SK-N-SH (cell line): Measurements from ENCODE around the gene KIF4A. TPM values are rescaled to one million over a fixed set of nuclear protein-coding genes. Genes with fewer than 3 reads are reported as not detected.
A peak's percentile ranks its signal among the peaks of the same experiment; 100 is the strongest.
"Not testable (repeated sequence)": the region's sequence is repeated elsewhere in the genome, so short reads cannot be mapped to it uniquely, and the experiment has no call there.

Source experiments
- CTCF ChIA-PET: fragments of 300-600, 350-600 bp; formaldehyde crosslinking; extraction: SDS; loops from one replicate; lab custom pipeline; 2021; lab: Yijun Ruan, JAX
- POLR2A ChIA-PET: fragments of 350-600 bp; sonication (Branson Sonifier 250); formaldehyde crosslinking; extraction: SDS; loops from one replicate; lab custom pipeline; 2020; ENCODE audit warnings: antibody characterized with exemption, inconsistent platforms; lab: Yijun Ruan, JAX
- DNase-seq: peaks from one replicate; pipeline ENCODE4 v3.0.0; 2012
- H2AFZ ChIP-seq: fragments of 200-600 bp; sonication (generic); 2 replicates; pipeline ENCODE4 v1.8.1; 2016; ENCODE audit warnings: antibody characterized with exemption, mild to moderate bottlenecking, low read depth
- H3F3A ChIP-seq: fragments of 200-600 bp; sonication (generic); replicated peaks from 2 replicates; pipeline ENCODE3; 2016; ENCODE audit warnings: antibody characterized with exemption, mild to moderate bottlenecking; ENCODE audit not compliant: insufficient read depth
- H3K27ac ChIP-seq, 2 experiments: fragments of 200-500 bp in 1 of 2; fragments of 200-600 bp in 1 of 2; sonication (Bioruptor generic) in 1 of 2; sonication (generic), shearing (Covaris generic) in 1 of 2; 2 replicates each; pipeline versions ENCODE4 v1.5.1 to v1.6.1; 2014 to 2016; ENCODE audit warnings: low read depth in 2 of 2, inconsistent platforms in 1 of 2, low read length in 1 of 2, mild to moderate bottlenecking in 1 of 2, mixed read lengths in 1 of 2
- H3K27me3 ChIP-seq: fragments of 200-600 bp; sonication (generic), shearing (Covaris generic); 2 replicates; pipeline ENCODE4 v1.6.1; 2016; ENCODE audit warnings: mixed run types; ENCODE audit not compliant: insufficient read depth
- H3K36me3 ChIP-seq, 2 experiments: fragments of 200-500 bp in 1 of 2; fragments of 200-600 bp in 1 of 2; sonication (Bioruptor generic) in 1 of 2; sonication (generic) in 1 of 2; replicated peaks in 1 of 2; 2 replicates each; pipeline versions ENCODE3 to v1.5.1; 2014 to 2016; ENCODE audit warnings: low read length in 1 of 2, mild to moderate bottlenecking in 1 of 2; ENCODE audit not compliant: insufficient read depth in 2 of 2, control insufficient read depth in 1 of 2
- H3K4me1 ChIP-seq, 2 experiments: fragments of 200-500 bp in 1 of 2; fragments of 200-600 bp in 1 of 2; sonication (Bioruptor generic) in 1 of 2; sonication (generic), shearing (Covaris generic) in 1 of 2; 2 replicates each; pipeline versions ENCODE4 v1.5.1 to v1.6.1; 2014 to 2016; ENCODE audit warnings: low read depth in 1 of 2, low read length in 1 of 2, mixed run types in 1 of 2; ENCODE audit not compliant: insufficient read depth in 2 of 2, control insufficient read depth in 1 of 2
- H3K4me2 ChIP-seq: fragments of 200-600 bp; sonication (generic), shearing (Covaris generic); 2 replicates; pipeline ENCODE4 v1.6.1; 2017; ENCODE audit warnings: mixed run types
- H3K4me3 ChIP-seq, 2 experiments: fragments of 200-500 bp in 1 of 2; fragments of 200-600 bp in 1 of 2; sonication (Bioruptor generic) in 1 of 2; sonication (generic), shearing (Covaris generic) in 1 of 2; 2 replicates each; pipeline versions ENCODE4 v1.5.1 to v1.8.1; 2014 to 2016; ENCODE audit warnings: low read depth in 2 of 2, inconsistent platforms in 1 of 2, low read length in 1 of 2, mild to moderate bottlenecking in 1 of 2, mixed read lengths in 1 of 2, moderate library complexity in 1 of 2
- H3K79me2 ChIP-seq: fragments of 200-600 bp; sonication (generic); 2 replicates; pipeline ENCODE4 v1.8.1; 2017; ENCODE audit warnings: mild to moderate bottlenecking; ENCODE audit not compliant: insufficient read depth
- H3K9ac ChIP-seq: fragments of 200-600 bp; sonication (generic); 2 replicates; pipeline ENCODE4 v1.6.1; 2017; ENCODE audit warnings: mixed run types
- H3K9me2 ChIP-seq: fragments of 200-600 bp; sonication (generic); 2 replicates; pipeline ENCODE4 v1.6.1; 2017; ENCODE audit warnings: mixed run types
- H3K9me3 ChIP-seq: fragments of 200-600 bp; sonication (generic); 2 replicates; pipeline ENCODE4 v1.6.1; 2017; ENCODE audit warnings: mixed run types, mild to moderate bottlenecking, moderate library complexity
- H4K20me1 ChIP-seq: fragments of 200-600 bp; sonication (generic); 2 replicates; pipeline ENCODE4 v1.6.1; 2017; ENCODE audit warnings: mild to moderate bottlenecking, mixed run types; ENCODE audit not compliant: insufficient read depth
- CHD2 ChIP-seq: fragments of 150-350 bp; IDR thresholded peaks from 2 replicates; pipeline ENCODE4 v1.6.1; 2018; ENCODE audit warnings: low read length; ENCODE audit not compliant: partially characterized antibody
- JUND ChIP-seq: IDR thresholded peaks from 2 replicates; pipeline ENCODE4 v1.4.0; 2012
- SIN3A ChIP-seq: IDR thresholded peaks from 2 replicates; pipeline ENCODE4 v1.6.1; 2012; ENCODE audit warnings: low read depth, mild to moderate bottlenecking, low read length, moderate library complexity, borderline replicate concordance
- SMC3 ChIP-seq: IDR thresholded peaks from 2 replicates; pipeline ENCODE4 v1.6.1; 2012; ENCODE audit warnings: low read depth, low read length, improper control_type of control experiment
- TEAD4 ChIP-seq: IDR thresholded peaks from 2 replicates; pipeline ENCODE4 v1.4.0; 2012; ENCODE audit warnings: mild to moderate bottlenecking, borderline replicate concordance; ENCODE audit not compliant: insufficient read depth
- WGBS: methylation state at CpG from one replicate; pipeline ENCODE4 v1.1.6; 2017; ENCODE audit warnings: low lambda C conversion rate; 5-methylcytosine and 5-hydroxymethylcytosine counted together
- polyA plus RNA-seq, 3 experiments: library from polyadenylated mRNA; depleted of rRNA; stranded (reverse); fragments of >200 nt; gene quantifications; 2 replicates each; pipeline ENCODE4 v1.2.3, GENCODE V29; 2012
- TF ChIP-seq, protein P1 (sequence below): fragments of 200-600 bp; sonication (generic); IDR thresholded peaks from 2 replicates; pipeline ENCODE4 v1.6.1; 2017; ENCODE audit warnings: antibody characterized with exemption, mild to moderate bottlenecking, moderate library complexity
- TF ChIP-seq, protein P2 (sequence below): IDR thresholded peaks from 2 replicates; pipeline ENCODE4 v1.6.1; 2012; ENCODE audit warnings: mild to moderate bottlenecking, low read depth, low read length, moderate library complexity

Gene KIF4A
- polyA plus RNA-seq, 1 of the 3 experiments (the other 2 are of a cell fraction): 11.5 TPM

DNA sequence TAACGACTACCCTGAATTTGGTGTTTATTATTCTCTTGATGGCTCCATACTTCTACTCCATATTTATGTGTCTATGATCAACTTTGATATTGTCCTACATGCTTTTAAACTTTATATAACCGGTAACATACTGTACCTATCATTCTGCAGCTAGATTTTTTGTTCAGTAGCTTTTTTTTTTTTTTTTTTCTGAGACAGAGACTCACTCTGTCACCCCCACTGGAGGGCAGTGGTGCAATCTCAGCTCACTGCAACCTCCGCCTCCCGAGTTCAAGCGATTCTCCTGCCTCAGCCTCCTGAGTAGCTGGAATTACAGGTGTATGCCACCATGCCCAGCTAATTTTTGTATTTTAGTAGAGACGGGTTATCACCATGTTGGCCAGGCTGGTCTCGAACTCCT, 15.9 kb upstream of the KIF4A start:
- H3K9ac ChIP-seq, H3K36me3 ChIP-seq, H3K4me2 ChIP-seq, H3K9me3 ChIP-seq, POLR2A ChIA-PET, H2AFZ ChIP-seq, DNase-seq, H3F3A ChIP-seq, H4K20me1 ChIP-seq, CTCF ChIA-PET, H3K4me3 ChIP-seq, H3K27ac ChIP-seq, H3K27me3 ChIP-seq, H3K9me2 ChIP-seq, H3K4me1 ChIP-seq, H3K79me2 ChIP-seq: not testable (repeated sequence)
- 38% methylated on average over 7 of the region's 7 CpGs for whole genome bisulfite sequencing
- TF ChIP-seq, protein P1, sequence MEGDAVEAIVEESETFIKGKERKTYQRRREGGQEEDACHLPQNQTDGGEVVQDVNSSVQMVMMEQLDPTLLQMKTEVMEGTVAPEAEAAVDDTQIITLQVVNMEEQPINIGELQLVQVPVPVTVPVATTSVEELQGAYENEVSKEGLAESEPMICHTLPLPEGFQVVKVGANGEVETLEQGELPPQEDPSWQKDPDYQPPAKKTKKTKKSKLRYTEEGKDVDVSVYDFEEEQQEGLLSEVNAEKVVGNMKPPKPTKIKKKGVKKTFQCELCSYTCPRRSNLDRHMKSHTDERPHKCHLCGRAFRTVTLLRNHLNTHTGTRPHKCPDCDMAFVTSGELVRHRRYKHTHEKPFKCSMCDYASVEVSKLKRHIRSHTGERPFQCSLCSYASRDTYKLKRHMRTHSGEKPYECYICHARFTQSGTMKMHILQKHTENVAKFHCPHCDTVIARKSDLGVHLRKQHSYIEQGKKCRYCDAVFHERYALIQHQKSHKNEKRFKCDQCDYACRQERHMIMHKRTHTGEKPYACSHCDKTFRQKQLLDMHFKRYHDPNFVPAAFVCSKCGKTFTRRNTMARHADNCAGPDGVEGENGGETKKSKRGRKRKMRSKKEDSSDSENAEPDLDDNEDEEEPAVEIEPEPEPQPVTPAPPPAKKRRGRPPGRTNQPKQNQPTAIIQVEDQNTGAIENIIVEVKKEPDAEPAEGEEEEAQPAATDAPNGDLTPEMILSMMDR: peak; percentile 22; the same call in 1 of the 2 replicates
- TF ChIP-seq, all 33 proteins: peak for 1; not testable (repeated sequence) for 32

DNA sequence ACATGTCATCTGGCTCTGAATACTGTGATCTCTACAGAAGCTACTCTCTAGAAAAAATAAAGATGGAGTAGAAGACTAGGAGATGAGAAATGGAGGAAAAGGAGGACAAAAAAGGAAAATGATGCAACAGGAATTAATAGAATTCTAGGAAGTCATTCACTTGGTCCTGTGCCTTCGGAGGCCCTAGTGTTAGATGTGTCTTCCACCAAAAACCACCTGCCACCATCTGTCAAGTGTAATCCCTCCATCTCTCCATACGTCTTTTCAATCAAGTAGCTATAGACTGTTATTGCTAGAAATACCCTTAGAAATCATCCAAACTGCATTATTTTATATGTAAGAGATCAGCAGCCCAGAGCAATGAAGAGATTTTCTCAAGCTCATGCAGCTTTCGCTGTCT, 10.8 kb upstream of the KIF4A start:
- peaks cover 2 to 3% of the 10 kb centered on the region in 2 experiments for H3K36me3 ChIP-seq
- CTCF ChIA-PET: no interaction called here

DNA sequence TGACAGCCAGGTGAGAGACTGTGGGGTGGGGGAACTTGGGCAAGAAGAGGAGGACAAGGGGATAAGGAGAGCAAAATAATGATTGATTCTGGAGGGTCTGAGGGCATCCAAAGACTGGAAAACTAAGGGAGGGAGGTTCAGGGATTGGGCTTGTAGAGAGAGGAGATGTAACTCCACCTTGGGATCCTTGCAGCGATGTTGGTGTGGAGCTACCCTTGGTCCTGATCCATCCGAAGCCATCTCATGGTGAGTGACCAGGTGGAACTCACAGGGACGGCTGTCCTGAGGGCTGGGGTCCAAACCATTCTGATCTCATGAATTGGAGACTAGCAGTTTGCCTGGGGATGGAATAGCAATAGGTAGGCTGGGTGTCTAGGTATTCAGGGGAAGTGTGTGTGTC, 9.3 kb upstream of the KIF4A start:
- no peaks in the 10 kb centered on the region for H3K9me2 ChIP-seq
- WGBS: 28% methylated on average over 3 of the region's 3 CpGs
- H2AFZ ChIP-seq: no peak overlapping the region
- H4K20me1 ChIP-seq: no peaks in the 10 kb centered on the region
- DNase-seq: no peak
- no peaks in the 10 kb centered on the region for H3K79me2 ChIP-seq
- H3K36me3 ChIP-seq: peaks cover 6 to 8% of the 10 kb centered on the region in 2 experiments
- no peak overlapping the region for H3K27ac ChIP-seq
- no peak overlapping the region for H3K4me3 ChIP-seq
- H3K9ac ChIP-seq: no peak overlapping the region
- TF ChIP-seq CHD2: no peak
- no peak for TF ChIP-seq TEAD4
- TF ChIP-seq, protein P2, sequence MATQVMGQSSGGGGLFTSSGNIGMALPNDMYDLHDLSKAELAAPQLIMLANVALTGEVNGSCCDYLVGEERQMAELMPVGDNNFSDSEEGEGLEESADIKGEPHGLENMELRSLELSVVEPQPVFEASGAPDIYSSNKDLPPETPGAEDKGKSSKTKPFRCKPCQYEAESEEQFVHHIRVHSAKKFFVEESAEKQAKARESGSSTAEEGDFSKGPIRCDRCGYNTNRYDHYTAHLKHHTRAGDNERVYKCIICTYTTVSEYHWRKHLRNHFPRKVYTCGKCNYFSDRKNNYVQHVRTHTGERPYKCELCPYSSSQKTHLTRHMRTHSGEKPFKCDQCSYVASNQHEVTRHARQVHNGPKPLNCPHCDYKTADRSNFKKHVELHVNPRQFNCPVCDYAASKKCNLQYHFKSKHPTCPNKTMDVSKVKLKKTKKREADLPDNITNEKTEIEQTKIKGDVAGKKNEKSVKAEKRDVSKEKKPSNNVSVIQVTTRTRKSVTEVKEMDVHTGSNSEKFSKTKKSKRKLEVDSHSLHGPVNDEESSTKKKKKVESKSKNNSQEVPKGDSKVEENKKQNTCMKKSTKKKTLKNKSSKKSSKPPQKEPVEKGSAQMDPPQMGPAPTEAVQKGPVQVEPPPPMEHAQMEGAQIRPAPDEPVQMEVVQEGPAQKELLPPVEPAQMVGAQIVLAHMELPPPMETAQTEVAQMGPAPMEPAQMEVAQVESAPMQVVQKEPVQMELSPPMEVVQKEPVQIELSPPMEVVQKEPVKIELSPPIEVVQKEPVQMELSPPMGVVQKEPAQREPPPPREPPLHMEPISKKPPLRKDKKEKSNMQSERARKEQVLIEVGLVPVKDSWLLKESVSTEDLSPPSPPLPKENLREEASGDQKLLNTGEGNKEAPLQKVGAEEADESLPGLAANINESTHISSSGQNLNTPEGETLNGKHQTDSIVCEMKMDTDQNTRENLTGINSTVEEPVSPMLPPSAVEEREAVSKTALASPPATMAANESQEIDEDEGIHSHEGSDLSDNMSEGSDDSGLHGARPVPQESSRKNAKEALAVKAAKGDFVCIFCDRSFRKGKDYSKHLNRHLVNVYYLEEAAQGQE: peak; percentile 82
- no peak for TF ChIP-seq SMC3
- ChIA-PET CTCF (no interaction called here), POLR2A (no interaction called here)
- no peak overlapping the region for H3K4me2 ChIP-seq
- no peaks in the 10 kb centered on the region for H3K9me3 ChIP-seq
- H3F3A ChIP-seq: no peaks in the 10 kb centered on the region
- no peaks in the 10 kb centered on the region for H3K4me1 ChIP-seq
- no peaks in the 10 kb centered on the region; the same call in 1 of the 2 replicates for H3K27me3 ChIP-seq

More for the DNA sequence above, 10.8 kb upstream of the KIF4A start:
- H3K27me3 ChIP-seq: no peaks in the 10 kb centered on the region; the same call in 1 of the 2 replicates
- H3K4me1 ChIP-seq: no peaks in the 10 kb centered on the region
- no peaks in the 10 kb centered on the region for H3K79me2 ChIP-seq
- POLR2A ChIA-PET: no interaction called here
- no peak overlapping the region for H3K27ac ChIP-seq
- no peak overlapping the region for H3K4me3 ChIP-seq
- no peak overlapping the region for H2AFZ ChIP-seq
- no peak overlapping the region for H3K9ac ChIP-seq
- no peak for TF ChIP-seq JUND
- TF ChIP-seq SIN3A: no peak
- H3K9me2 ChIP-seq: no peaks in the 10 kb centered on the region
- DNase-seq: no peak
- H4K20me1 ChIP-seq: no peaks in the 10 kb centered on the region
- no peak overlapping the region for H3K4me2 ChIP-seq
- no peaks in the 10 kb centered on the region for H3F3A ChIP-seq
- H3K9me3 ChIP-seq: no peaks in the 10 kb centered on the region
- 50% methylated on average over 3 of the region's 3 CpGs for WGBS
